GM18870 (cell line): Measurements from ENCODE around the gene PLXNB2.

Experiments
- ATAC-seq: cut with Tn5 transposase; IDR thresholded peaks from one replicate; pipeline ENCODE4 v1.9.1; 2021; ENCODE audit warnings: moderate library complexity; ENCODE audit not compliant: unreplicated experiment

Gene PLXNB2

GRCh38 chr22:50255099-50255498 lies 52.3 kb downstream of the PLXNB2 start:
- no peak for ATAC-seq

GRCh38 chr22:50253941-50254340 lies 53.5 kb downstream of the PLXNB2 start:
- no peak for ATAC-seq

GRCh38 chr22:50253046-50253915 lies 54.2 kb downstream of the PLXNB2 start:
- no peak for ATAC-seq

GRCh38 chr22:50252082-50253045 lies 55.1 kb downstream of the PLXNB2 start:
- no peak for ATAC-seq

GRCh38 chr22:50251477-50252081 lies 55.9 kb downstream of the PLXNB2 start:
- ATAC-seq: no peak

GRCh38 chr22:50250555-50251476 lies 56.6 kb downstream of the PLXNB2 start, which contains the start of gene HDAC10:
HDAC10 (minus strand) TSS chr22:50251265; CDS start chr22:50251032, 233 bp downstream.
- no peak for ATAC-seq

- no peak for ATAC-seq
Observed at GRCh38 chr22:50250249-50250554, 57.2 kb downstream of the PLXNB2 start.

- no peak for ATAC-seq
Observed at GRCh38 chr22:50249341-50250248, 57.9 kb downstream of the PLXNB2 start.

GRCh38 chr22:50248196-50249081 lies 59.0 kb downstream of the PLXNB2 start:
- no peak for ATAC-seq

GRCh38 chr22:50247748-50248147 lies 59.7 kb downstream of the PLXNB2 start:
- no peak for ATAC-seq

GRCh38 chr22:50246242-50247175 lies 60.9 kb downstream of the PLXNB2 start:
- ATAC-seq: no peak

GRCh38 chr22:50245214-50246072 lies 62.0 kb downstream of the PLXNB2 start:
- ATAC-seq: no peak

- no peak for ATAC-seq
Observed at GRCh38 chr22:50244420-50245213, 62.8 kb downstream of the PLXNB2 start, which contains the start of gene TUBGCP6. TUBGCP6 (minus strand) TSS chr22:50245023; CDS start chr22:50244459, 564 bp downstream.

GRCh38 chr22:50243685-50244419 lies 63.6 kb downstream of the PLXNB2 start:
- ATAC-seq: no peak
